ENCODE data around the gene KLF11.

The KLF11 gene

DNA sequence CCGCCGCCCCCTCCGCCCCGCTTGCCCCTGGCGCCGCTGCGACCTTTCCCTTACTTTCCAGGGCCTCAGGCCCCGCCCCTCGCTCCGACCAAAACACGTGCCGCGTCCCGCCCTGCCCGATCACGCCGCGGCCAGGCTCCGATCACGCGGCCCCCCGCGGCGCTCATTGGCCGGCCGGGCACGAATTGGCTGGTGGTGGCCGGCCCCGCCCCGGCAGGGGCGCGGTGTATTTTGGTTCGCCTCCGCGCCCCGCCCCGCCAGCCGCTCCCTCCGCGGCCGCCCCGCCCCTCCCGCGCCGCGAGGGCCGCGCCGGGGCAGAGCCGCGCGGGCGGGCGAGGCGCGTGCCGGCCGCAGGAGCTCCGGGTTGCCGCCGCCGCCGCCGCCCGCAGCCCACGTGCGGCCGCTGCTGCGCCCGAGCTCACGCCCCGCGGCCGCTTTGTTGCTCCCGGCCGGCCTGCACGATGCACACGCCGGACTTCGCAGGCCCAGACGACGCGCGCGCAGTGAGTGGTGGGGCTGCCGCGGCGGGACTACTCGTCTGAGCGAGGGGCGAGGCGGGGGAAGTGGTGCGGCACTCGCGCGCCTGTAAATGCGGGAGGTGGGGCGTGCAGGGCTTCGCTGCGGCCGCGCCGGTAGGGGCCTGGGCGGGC, at the start of gene KLF11:
TSS of gene KLF11 (plus strand) at position 295 of the 650 bp plus-strand sequence. CDS start at position 462, 167 bp downstream.
- peak; percentile 67 to 75 for DNase-seq

DNA sequence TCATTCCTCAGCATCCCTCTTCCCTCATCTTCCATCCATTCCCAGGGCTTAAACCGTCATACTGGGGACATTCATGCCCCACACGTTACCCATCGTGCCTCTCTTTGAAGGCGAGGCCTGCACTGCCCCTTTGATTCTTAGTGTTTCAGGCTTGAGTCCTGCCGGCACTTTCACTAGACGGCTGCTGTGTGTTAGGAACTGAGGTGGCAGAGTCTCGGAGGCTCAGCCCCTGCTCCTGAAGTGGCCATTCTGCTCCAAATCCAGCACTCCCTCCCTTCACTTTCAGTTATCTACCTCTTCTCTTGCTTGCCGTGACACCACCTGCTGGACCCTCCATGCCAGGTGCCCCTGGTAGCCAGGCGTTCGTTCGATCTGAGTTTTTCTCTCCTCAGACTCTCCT, 48.9 kb upstream of the KLF11 start:
- no peak for DNase-seq

DNA sequence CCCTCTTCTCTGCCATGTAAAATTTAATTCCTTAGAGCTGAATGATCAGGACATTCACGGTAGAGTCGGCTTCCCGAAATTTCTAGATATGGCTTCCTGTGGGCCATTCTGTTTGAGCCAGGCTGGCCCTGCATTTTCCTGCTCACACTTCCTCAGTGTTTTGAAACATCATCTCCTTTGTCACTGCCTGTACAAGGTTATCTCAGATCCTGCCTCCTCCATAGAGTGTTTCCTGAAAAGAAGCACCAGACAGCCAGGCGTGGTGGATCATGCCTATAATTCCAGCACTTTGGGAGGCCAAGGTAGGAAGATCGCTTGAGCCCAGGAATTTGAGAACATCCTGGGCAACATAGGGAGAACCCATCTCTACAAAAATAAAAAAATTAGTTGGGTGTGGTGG, 48.3 kb upstream of the KLF11 start:
- no peak for DNase-seq

DNA sequence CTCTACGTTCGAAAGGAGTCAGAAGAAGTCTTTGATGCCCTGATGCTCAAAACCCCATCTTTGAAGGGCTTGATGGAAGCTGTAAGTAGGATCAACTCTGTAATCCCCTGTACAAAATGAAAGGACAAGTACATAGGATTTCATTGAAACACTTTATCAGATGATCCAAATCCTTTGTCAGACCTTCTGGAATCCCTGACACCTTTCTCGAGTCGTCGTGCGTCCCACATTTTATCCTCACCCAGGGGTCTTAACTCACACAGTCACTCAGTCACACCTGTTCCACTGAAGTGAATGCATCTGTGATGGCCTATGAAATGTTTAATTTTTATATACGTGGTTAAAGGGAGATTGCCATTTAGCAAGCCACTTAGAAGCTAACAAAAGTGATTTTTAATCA, 47.0 kb upstream of the KLF11 start:
- DNase-seq: no peak

DNA sequence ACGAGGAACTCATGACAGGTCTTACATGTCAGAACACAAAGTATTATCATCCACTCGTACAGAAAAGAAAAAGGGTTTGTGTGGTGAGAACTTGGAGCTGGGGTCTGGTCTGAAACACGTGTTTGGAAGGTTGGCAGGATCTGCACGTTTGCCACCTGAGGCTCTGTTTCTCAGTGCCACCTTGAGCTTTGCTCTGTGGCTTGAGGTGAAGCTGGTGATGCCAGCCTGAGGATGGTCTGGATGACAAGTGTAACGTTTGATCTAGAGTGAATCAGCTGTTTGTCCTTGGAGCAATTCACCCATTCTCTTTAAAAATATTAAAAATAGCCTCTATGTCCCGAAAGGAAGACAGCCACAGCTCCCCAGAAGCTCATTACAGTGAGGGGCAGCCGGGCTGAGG, 45.4 kb upstream of the KLF11 start:
- no peak for DNase-seq

DNA sequence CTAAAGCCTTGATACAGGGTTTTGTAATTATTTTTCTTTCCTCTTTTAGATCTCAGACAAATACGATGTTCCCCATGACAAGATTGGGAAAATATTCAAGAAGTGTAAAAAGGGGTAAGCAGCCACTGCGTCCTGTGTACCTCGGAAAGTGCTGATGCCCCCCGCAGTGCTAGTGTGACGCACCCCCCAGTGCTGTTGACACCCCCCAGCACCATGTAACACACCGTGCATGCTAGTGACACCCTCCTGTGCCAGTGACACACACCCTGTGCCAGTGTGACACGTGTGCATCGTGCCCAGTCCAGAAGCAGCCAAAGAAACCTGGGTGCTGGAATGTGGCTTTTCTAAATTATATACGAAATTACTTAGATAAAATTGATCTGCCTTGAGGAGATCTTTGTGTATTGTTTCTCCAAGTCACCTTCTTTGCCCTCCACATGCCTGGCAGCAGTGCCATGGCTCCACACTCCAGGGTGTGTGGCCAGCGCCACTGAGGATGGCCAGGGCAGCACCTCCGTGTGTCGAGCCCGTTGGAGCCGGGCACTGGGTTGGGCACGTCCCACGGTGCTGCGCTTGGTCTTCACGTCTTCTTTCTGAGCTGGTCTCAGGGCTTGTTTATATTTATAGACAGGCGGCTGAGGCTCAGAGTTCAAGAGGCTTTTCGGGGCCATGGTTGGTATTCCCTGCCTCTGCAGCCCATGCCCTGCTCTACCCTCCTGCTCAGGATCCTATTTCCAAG, 44.3 kb upstream of the KLF11 start:
- no peak for DNase-seq

DNA sequence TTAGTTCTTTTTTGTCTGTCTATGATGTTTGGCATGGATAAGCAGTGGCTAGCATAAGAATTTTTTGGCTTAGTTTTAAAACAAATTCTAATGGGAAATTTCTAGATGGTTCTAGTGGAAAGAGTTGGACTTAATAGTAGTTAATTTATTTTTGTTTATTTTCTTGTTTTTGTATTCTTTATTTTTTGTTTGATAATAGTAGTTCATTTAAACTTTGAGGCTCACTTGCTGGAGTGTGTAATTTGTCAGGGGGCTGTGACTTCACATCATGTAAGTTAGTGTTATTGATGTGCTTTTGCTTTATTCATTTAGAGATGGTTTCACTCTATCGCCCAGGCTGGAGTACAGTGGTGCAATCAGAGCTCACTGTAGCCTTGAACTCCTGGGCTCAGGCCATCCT, 43.7 kb upstream of the KLF11 start:
- DNase-seq: no peak

DNA sequence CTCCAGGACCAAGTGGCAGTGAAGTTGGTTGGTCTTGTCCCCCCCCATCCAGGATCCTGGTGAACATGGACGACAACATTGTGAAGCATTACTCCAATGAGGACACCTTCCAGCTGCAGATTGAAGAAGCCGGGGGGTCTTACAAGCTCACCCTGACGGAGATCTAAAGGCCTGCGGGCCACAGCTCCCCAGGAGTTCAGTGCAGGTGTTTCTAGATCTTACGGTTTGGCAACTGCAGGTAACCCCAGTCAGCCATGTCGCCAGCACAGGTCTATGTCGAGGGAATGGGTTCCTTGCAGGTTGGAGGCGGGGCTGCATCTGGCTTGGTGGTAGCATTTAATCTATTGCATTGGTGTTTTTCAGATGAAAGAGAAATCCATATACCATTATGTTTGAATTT, 42.8 kb upstream of the KLF11 start:
- no peak for DNase-seq

DNA sequence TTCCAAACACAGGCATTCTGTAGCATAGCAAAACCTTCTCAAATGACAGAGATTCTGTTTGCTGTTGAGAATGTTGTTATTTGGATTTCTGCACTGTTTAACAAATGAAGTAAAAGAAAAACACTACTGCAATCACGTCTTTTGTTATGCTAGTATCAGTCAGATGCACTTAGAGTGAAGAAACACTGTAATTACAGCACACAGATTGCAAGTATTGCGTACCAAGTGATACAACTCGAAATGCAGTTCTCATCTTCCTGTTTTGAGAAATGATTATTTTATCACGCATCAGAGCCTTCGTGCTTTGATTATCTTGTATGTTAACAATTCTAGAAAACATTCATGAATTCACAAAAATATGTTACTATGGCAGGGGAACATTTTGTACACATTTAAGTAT, 41.8 kb upstream of the KLF11 start:
- DNase-seq: no peak

DNA sequence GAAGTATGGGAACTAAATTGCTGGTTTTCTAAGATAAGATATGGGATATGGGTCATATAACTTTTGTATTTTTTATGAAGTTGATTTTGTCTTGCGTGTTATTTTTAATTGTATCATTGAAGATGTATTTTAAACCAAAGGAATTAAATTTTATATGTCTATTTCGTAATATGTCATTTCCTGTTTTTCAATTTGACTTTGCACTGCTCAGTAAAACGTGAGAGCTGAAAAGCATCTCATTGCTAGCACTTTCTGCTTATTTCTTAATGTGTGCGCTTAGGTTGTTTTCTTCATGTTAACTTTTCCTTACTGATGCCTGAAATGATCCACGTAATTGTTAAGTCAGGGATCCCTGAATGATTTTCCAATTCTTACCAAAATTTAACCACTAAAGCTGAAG, 41.2 kb upstream of the KLF11 start:
- DNase-seq: no peak

DNA sequence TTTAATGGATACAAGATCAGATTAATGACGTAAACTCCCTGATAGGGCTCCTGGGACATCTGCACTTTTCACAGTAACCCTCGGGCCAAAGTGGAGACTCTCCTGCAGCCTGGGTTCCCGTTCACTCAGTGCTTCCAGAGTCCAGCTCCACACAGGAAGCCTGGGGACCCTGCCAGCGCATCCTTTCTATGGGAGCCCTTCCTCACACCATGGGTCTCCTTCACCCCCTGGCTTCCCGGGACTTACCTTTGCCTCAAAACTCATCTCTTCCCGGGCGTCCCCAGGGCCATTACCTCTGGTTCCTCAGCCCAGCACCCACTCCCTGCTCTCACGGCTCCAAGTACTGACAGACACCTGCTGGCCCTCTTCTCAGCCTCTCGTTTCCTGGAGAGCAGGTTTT, 40.7 kb upstream of the KLF11 start:
- DNase-seq: no peak

DNA sequence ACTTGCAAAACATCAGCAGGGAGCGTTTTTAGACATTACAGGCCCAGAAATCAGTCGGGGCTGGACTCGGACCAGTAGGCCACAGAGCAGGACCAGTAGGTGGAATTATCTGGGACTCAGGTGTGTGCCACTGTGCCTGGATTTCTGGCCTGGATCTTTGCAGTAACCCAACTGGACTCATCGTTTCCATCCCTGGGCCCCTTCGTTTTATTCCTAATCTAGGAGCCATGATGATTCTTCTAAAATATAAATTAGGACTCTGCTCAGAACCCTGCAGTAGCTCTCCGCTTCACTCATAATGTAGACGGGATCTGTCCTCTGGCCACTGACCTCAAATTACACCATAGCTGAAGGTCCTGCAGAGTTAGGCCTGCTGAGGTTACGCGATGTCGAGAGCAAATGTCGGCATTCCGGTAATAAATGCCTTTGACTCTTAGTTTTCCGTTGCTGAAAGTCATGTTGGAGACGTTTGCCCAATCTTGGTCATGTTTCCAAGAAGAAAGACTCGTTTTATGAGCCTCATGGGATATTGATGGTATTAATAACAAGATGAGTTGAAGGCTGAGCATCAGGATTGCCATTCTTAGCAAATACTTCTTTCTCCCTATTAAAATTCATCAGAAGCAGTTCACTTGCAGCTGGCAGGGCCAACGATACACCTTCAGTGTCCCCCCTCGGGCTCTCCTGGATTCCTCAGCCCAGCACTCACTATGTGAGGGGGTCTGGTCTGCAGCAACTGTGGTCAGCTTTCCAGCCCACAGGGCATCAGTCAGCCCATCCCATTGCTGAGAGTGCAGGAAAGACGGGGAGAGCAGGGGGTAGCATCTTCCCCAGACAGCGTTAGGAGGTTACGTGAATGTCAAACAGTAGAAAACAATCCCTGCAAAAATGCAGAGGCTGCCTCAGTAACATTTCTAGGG, 39.9 kb upstream of the KLF11 start:
- no peak for DNase-seq

DNA sequence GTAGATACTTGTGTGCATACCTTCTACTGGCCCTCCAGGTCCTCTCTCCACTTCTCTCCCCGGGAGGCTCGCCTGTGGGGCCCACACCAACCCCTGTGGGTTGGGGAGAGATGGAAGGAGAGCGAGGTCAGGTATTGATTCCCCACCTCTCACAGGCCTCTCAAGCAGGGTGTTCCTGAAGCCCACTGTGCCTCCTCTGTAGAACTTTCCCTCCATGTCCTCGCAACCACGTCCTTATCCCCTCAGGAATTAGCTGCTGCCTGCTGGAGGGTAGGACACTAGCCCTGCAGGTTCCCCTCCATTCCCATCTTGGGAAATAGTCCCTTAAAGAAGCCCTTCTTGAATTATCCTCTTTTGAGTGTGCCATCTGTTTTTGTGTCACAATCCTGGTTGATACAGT, 38.9 kb upstream of the KLF11 start:
- no peak for DNase-seq

DNA sequence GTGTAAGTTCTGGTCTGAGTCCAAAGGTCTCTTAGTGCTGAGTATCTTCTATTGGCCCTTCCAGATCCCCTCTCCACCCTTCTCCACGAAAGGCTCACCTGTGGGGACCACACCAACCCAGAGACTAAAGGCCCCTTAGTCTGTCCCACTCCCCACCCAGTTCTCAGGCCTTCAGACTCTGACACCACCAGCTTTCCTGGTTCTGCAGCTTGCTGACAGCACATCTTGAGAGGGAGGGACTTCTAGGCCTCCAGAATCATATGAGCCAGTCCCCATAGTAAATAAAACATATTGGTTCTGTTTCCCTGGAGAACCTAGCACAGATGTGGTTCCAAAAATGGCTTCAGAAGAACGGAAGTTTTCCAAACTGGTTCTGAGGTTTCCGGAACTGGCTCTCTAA, 38.5 kb upstream of the KLF11 start:
- no peak for DNase-seq

DNA sequence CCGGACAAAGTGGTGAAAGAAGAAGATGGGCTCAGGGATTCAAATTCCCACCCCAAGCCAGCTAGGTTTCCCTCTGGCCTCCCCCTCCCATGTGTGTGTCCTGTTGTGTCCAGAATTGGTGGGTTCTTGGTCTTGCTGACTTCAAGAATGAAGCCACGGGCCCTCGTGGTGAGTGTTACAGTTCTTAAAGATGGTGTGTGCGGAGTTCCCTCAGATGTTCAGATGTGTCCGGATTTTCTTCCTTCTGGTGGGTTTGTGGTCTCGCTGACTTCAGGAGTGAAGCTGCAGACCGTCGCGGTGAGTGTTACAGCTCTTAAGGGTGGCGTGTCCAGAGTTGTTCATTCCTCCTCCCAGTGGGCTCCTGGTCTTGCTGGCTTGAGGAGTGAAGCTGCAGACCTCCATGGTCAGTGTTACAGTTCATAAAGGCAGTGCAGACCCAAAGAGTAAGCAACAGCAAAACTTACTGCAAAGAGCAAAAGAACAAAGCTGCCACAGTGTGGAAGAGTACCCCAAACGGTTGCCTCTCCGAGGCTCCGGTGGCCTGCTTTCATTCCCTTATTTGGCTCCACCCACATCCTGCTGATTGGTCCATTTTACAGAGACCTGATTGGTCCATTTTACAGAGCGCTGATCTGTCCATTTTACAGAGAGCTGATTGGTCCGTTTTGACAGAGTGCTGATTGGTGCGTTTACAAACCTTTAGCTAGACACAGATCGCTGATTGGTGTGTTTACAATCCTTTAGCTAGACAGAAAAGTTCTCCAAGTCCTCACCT, 37.7 kb upstream of the KLF11 start:
- no peak for DNase-seq

DNA sequence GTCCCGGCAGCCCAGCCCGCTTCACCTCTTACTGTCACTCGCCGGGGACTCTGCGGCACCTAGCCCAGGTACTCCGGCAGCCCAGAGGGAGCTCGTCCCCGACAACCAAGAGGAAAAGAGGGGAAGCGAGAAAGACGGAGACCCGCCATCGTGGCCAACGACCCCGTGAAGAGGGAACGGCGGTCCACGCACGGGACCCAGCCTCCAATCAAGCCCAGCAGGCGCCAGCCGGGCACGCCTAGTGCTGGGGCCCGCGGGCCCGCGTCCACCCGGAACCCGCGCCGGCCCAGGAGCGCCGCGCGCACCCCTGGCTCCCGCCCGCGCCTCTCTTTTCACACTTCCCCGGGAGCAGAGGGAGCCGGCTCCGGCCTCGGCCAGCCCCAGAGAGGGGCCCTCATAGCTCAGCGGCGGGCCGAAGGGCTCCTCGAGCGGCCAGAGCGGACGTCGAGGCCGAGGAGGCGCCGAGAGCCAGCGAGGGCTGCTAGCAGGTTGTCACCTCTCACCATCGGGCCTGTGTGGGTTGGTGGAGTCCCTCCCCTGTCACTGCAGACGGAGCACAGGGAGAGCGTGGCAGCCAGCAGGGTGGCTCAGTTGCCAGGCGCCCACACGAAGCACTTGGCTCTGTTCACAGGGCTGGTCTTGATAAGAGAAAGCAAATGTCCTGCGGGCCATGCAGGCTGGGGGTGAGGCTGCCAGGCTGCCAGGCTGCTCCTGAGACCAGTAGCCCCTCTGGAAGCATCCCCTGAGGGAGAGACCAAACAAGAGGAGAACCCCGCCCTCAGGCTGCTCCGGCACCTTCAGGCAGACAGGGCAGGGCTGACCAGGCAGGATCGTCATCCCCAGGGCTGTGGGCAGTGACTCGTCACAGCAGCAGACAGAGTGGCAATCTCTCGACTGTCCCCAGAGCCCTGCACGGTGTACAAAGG, 36.9 kb upstream of the KLF11 start:
- no peak for DNase-seq

DNA sequence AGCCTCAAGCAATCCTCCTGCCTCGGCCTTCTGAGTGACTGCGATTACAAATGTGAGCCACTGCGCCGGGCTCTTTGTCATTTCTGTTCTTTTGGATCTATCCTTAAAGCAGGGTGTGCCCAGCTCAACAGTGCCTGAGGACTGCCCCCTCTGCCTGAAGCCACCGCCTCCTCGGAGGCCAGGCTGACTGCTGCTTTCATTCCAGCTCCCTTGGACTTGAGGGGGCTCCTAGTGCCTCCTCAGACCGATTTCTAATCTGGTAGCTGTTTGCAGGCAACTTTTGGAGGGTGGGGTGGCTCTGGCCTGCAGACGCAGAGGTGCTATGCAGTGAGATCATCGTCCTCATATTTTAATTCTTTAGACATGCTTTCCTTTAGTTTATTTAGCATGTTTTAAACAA, 35.9 kb upstream of the KLF11 start:
- DNase-seq: no peak

DNA sequence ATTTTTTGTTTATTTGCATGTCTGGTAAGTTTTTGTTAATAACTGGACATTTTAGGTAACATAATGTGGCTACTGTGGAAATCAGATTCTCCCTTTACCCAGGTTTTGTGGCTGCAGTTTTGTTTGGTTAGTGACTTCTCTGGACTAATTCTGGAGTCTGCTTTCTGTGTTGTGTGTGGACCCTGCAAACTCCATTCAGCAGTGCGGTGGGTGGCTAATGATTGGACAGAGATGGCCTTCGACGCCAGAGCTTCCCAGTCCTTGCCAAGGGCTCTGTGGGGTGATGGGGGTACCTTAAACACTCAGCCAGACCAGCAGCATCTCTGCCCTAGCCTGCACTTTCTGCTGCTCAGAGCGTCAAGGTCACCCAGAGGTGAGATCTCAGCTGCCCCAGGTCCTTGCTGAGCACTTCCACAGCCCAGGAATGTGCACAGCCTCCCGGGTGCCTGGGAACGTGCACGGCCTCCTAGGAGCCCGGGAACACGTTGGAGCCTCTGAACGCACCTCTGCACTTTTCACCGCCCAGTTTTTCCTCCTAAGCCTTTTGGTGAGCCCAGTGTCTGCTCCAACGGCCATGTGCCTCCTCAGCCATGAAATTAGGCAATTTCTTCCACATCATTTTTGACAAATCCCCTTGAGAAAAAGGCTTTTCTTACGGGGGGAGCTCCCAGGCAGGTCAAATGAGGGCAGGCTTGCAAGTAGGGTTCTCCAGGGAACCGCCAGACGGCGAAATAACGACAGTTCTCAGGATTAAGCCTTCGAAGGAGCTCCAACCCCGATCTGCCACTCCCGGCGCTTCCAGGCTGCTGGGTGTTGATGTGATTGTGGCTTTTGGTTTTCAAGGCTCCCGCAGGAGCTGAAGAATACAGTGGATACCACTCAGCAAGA, 35.2 kb upstream of the KLF11 start:
- no peak for DNase-seq

DNA sequence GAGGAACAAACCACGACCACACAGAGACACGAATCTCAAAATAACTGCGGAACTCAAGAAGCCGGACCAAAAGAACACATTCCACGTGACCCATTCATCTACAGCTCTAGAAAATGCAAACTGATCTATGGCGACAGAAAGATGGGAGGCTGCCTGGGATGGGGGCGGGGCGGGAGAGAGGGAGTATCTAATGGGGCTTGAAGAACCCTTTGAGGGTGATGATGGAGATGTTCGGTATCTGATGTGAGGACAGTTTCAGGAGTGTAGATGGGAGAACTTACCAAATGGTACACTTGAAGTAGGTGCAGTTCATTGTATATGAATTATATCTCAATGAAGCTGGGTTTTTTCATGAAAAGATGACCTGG, 34.6 kb upstream of the KLF11 start:
- no peak for DNase-seq

DNA sequence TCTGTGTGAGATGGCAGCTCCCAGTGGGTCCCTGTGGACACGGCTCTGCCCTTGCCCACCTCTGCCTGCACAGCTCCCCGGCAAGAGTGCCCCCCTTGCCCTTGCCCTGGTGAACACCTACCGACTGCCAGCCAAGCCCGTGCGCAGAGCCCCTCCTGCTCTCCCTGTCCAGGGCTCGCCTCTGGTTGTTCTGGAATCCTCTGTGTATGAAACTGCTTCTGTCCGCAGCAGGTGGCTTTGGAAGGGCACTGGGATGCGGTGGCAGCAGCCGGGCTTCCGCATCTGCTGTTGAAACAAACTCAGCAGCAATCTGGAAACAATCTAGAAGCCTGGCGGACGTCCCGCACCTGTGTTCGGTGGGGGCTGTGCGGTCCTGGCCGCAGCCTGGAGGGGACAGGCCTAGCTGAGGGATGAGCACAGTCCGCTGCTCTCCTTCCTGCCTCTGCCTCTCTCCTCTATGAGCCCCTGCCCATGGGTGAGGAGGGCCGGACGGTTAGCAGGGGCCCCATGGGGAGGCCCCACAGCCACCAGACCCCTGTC, 34.0 kb upstream of the KLF11 start:
- DNase-seq: no peak
